ENCODE data around the gene PDCD7.

Gene PDCD7

DNA sequence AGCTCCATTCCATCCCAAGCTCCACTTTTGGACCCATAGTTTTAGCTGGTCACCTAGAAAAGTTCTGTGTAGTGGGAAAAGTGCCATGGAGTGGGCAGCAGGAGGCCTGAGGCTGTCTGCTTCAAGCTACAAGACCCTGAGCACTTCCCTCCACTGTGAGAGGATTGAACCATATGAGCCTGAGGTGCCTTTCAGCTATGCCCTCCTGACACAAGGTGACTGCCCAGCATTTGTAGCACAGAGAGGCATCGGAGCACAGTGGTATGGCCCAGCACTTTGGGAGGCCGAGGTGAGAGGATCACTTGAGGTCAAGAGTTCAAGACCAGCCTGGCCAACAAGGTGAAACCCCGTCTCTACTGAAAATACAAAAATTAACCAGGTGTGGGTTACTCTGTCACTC, 61.0 kb downstream of the PDCD7 start:
- DNase-seq (ENCODE audit: low read depth), result no peak

GRCh38 chr15:65072027-65072426, 61.6 kb downstream of the PDCD7 start:
- no peak for DNase-seq (ENCODE audit: low read depth)

DNA sequence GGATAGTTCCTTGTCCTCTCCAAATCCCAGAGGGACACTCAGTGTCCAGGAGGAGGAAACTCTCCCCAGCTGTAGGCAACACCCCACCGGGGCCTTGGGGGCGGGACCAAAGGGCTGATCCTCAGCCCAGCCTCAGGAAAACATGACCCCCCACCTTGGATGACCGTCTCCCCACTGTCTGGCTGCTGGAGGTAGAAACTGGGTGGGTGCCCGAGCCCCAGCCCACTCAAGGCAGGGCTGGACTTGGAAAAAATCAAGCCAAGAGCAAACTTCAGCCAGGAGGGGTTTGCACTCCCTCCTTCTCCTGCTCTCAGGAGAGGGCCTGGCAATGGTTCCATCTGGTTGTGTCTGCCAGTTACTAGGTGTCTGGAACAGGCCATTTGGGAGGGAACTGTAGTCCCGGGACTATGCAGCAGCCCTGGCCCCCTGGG, 62.2 kb downstream of the PDCD7 start:
- no peak for DNase-seq (ENCODE audit: low read depth)

DNA sequence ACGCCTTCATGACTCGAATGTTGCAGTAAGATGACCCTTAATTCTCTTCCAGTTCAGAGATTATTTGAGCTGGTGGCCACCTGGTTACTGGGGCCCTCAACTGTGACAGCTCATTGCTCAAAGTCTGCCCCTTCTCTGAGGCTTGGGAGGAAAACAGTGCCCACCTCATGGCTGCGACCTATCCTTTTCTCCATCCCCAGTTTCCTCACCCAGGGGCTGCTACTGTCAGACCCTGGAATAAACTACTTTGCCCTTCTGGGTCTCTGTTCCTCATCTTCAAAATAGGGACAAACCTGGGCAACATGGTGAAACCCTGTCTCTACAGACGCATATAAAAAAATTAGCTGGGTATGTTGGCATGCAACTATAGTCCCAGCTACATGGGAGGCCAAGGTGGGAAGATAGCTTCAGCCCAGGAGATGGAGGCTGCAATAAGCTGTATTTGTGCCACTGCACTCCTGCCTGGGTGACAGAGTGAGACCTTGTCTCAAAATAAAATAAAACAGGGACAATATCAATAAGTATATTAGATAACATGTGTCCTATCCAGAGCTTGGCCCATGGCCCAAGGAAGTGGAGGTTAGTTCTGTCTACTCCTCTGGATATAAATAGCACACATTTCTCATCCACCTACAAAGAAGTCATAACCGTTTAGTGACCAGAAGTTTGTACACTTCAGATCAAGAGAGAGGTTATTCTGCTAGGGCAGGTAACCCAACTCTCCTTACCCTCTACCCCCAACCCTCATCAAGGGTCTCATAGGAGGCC, 63.6 kb downstream of the PDCD7 start:
- no peak for DNase-seq (ENCODE audit: low read depth)

- DNase-seq (ENCODE audit: low read depth), result no peak
Measured at GRCh38 chr15:65069179-65069578, 64.4 kb downstream of the PDCD7 start.

DNA sequence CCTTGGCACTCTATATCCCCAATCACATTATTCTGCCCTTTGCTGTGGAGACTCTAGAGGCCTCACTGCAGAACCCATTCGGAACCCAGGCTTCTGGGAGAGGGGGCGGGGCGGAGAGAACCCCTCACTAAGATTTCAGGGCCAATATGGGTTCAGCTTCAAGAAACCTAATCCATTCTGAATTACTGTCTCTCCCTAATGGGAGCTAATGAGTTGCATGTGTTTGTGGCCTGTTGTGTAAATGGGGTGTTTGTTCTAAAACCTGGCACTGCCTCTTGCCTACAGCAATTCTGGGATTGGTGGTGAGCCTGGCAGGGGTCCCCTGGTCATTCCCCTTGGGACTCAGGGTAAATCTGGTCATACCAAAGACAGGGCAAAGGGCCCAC, 65.2 kb downstream of the PDCD7 start:
- no peak for DNase-seq (ENCODE audit: low read depth)

DNA sequence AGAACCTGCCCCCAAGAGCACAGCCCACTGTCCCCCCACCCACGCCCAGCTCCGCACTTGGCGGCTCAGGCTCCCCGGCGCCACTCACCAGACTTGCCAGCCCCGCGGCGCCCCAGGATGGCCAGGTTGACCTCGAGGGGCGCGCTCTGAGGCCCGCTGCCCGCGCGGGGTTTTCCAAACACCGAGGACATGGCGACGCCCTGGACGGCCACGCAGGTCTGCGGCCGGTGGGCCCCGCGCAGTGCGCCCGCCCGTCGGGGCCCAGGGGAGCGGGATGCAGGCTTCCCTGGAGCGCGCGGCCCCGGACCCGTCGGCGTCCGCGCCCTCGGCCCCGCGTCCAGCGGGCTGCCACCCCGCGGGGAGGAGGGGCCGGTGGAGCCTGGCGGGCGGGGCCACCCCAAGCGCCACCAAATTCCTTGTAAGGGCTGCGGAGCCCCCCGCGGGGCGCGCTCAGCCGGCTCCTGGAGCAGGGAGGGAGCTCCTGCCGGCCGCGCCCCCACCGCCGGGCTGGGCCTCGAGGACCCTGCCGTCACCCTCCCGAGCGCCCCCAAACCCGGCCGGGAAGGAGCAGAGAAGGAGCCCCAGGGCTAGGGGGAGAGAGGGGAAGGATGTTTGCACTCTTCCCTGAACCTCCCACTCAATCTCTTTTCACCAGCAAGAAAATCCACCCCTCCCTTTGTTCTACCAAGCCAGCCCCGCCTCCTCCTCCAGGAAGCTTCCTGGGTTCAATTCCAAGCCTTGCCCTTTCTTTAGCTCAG, 65.8 kb downstream of the PDCD7 start, which contains the start of gene RASL12:
Gene RASL12, minus strand, starts transcription at position 347 of the 758 bp plus-strand sequence. Its CDS starts 156 bp downstream, at position 191.
- no peak for DNase-seq (ENCODE audit: low read depth)
